Eye (tissue), 1 donor: ENCODE results near the gene UBE2L5.
"Not testable (repeated sequence)": the region's sequence is repeated elsewhere in the genome, so short reads cannot be mapped to it uniquely, and the experiment has no call there.

ENCODE experiments used
- DNase-seq: peaks from one replicate; pipeline ENCODE4 v3.0.0-alpha.2; 2015

UBE2L5 gene

DNA sequence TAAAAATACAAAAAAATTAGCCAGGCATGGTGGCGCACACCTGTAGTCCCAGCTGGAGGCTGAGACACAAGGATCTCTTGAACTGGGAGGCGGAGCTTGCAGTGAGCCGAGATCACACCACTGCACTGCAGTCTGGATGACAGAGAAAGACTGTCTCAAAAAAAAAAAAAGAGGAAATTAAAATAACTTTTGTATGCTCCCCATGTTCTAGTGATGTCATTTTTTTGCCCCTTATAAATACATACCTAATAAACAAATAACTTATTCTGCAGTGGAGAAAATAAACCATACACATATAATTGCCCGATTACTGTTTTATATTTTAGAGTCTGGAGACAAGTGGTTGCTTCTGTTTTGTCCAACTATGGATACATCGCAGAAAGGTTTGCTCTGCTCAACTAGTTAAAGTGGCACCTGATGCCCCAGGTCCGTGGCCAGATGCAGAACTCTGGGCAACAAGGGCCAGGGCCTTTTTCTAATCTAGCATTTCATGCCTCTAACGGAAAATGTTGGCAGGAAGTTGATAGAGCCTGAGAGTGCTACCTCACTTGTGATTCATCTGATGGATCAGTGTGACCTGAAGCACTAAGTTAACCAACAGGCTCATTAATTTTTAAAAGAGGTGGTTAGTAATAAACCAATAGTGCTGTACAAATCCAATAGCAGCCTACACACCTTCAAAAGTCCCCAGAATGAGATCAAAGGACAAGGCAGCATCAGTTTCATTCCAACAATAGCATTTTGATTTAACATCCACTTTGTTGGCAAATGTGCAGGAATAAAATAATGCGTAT lies 18.8 kb downstream of the UBE2L5 start:
- no peak for DNase-seq

DNA sequence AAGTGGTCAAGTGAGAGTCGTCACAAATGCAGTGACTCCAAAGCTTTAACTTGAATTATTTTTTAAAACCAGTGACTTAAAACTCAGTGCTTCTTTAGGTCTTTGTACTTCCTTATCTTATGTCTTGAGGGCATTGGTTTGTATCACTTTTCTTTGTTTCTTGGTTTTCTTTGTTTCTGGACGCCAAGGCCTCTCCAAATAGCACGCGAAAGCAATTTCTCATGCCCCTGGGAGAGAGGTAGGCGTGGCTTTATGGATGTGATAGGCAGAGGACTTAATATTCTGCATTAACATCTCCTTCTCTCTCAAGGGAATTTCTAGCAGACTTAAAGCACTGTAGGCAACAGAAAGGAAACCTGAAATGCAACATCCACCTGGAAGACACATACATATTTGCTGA lies 20.6 kb downstream of the UBE2L5 start:
- DNase-seq = no peak

DNA sequence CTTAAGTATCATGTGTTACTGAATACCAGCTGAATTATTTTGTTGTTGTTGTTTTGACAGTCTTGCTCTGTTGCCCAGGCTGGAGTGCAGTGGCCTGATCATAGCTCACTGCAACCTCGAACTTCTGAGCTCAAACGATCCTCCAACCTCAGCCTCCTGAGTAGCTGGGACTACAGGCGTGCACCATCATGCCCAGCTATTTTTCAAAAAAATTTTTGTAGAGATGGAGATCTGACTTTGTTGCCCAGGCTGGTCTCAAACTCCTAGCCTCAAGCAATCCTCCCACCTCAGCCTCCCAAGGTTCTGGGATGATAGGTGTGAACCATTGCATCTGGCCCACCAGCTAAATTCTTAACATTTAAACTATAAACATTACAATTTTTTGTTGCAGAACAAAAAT lies 21.2 kb downstream of the UBE2L5 start:
- DNase-seq = not testable (repeated sequence)

DNA sequence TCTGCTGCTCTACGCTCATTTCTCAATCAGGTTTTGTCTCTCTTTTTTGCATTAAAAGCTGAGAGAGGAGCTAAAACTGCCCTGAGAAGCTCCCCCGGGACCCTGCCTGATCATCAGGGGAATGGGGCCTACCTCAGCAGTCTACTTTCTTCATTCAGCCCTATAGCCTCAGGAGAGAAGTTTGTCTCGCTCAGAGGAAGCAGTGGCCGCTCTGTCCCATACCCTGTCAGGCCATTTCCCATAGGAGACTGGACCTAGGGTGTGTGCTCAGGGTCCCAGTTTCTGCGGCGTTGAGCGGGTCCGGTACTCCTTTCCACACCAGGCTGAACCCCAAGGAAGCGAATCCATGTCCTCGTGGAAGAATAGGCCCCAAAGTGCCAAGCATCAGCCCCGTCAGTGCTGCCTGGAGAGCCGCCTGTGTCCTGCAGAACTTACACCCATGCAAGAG lies 21.7 kb downstream of the UBE2L5 start:
- DNase-seq = no peak

DNA sequence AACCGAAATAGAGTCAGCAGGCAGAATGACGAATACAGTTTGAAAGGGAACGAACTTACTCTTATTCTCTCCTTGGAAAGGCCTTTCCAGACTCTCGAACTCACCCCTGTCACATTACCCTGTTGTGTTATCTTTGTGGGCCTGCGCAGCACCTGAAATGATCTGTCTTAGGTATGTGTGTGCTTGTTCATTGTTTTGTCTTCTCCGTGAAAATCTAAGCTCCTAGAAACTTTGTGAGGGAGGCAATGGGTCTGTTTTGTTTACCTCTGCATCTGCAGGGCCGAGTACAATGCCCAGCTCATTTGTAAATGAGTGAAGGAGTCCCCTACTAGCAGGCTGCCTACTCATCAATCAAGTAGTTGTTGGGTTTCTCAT lies 23.8 kb downstream of the UBE2L5 start:
- no peak for DNase-seq

DNA sequence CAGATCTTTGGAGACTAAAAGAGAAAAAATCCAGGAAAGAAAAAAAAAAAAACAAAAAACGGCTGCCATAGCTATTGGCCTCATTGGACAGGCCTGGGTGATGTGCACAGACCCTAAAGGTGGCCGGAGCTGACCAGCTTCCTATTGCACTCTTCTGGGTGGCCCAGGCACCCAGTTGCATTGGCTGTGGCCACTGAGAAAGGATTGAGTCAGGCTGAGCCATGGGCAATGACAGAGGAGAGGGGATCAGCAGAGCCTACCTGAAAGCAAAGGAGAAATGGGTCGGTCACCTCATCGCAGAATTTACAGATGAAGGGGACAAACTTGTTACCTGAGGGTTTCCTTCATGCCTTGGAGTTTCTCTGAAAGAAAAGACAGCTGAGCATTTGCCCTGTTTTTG lies 26.1 kb downstream of the UBE2L5 start:
- DNase-seq = no peak

DNA sequence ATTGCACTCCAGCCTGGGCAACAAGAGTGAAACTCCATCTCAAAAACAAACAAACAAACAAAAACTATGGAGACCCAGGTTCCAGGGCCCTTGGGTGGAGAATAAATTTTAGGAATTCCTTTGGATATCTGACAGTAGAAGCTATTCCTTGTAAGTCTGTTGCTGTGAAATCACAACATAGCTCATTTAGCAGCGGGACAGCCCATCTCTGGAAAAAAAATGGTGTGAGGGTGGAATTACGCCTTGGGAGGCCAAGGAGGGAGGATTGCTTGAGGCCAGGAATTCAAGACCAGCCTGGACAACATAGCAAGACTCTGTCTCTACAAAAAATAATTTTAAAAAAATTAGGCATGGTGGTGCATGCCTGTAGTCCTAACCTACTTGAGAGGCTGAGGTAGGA lies 27.8 kb downstream of the UBE2L5 start:
- DNase-seq = no peak

DNA sequence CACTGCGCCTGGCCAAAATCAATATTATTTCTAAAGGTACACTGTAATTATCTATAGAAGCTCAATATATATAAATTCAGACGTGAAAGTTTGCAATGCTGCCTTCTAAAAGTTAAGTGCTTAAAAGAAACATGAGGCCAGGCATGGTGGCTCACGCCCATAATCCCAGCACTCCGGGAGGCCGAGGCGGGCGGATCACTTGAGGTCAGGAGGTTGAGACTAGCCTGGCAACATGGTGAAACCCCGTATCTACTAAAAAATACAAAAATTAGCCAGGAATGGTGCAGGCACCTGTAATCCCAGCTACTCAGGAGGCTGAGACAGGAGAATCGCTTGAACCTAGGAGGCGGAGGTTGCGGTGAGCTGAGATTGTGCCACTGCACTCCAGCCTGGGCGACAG lies 29.2 kb downstream of the UBE2L5 start:
- not testable (repeated sequence) for DNase-seq

DNA sequence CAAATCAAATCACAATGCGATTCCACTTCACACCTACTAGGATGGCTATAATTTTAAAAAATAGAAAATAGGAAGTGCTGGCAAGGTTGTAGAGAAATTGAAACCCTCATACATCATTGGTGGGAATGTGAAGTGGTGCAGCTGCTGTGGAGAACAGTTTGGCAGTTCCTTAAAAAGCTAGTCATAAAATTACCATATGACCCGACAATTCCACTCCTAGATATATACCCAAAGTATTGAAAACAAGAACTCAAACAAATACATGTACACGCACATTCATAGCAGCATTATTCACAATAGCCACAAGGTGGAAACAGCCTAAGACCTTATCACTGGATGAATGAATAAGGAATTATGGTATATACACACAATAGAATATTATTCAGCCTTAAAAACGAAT lies 31.4 kb downstream of the UBE2L5 start:
- DNase-seq = no peak

DNA sequence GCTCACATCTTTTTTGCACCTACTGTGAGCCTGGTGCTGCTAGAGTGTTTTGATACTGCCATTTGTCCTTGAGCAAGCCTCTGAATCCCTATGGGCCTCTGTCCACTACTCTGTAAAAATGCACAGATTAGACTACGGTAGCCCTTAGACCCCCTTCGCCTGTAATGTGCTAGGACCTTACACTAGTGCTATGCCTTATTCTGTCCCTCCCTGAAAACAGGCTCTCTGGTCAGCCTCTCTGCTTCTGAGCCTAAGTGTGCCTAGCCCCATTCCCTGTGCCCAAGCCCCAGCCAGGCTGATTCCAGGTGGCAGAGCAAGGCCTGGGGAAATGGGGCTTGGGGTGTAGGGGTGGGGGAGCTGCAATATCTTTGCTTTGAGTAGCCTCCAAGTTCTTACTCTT lies 32.7 kb downstream of the UBE2L5 start:
- no peak for DNase-seq

DNA sequence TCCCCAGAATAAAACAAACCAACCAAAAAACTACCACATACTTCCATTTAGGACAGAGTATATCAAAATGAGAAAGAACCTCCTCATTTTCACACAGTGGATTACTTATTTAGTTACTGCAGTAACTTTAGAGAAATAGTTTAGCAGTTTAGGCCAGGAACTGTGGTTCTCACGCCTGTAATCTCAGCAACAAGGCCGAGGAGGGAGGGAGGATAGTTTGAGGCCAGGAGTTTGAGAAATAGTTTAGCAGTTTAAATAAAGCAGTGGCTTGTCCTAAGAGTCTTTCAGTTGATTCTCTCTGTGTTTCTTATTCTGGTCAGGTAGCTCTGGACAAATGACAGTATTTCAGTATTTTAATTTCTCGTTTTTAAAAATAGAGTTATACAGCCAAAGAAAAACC lies 34.0 kb downstream of the UBE2L5 start:
- DNase-seq = no peak

DNA sequence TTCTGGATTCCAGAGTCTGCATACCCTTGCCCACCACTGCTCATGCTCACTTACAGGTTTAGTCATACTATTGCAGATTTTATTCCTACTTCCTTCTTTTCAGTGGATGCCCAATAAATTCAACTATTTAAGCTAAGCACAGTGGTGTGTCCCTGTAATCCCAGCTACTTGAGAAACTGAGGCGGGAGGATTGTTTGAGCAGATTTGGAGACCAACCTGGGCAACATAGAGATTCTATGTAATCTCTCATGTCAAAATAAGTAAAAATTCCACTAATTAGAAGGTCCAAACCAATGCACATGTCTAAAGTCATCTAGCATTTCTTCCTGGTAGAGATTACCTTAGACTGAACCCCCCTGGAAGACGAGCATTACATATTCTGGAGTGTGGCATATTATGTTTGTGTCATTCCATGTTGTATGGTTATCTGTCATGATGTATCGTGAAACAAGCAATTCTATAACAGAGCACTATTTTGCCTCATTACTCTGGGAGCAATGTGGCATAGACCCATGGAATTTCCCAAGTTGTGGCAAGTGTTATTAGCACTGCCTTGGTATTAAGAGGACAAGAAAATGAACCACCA lies 35.1 kb downstream of the UBE2L5 start:
- no peak for DNase-seq

DNA sequence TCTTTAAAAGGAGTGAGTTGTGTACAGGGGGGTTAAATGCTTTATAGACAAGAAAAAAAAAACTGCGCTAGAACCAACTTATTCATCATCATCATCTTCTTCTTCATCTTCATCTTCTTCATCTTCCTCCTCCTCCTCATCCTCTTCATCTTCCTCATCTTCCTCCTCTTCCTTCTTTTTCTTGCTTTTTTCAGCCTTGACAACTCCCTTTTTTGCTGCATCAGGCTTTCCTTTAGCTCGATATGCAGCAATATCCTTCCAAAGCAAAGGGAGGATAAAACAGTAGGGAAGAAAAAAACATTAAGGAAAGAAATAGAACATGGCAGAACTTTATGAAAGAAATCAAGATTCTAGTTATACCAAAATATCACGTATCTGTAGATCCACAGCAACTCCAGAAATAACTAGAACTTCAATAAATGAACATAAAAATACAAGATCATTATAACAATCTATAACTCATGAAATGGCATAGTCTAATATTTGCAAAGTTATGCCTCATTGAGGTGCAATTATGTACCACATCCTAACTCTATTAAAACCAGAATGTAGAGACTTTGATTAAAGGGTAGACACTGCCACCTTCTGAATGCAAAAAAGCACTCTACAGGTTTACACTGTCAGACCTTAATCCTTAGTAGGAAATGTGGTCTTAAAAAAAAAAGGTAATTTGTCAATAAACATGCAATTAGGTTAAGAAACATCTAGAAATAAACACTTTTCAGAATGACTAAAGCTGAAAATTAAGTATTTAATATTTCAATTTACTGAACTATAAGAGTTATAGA lies 39.2 kb downstream of the UBE2L5 start:
- peak; percentile 55 for DNase-seq

DNA sequence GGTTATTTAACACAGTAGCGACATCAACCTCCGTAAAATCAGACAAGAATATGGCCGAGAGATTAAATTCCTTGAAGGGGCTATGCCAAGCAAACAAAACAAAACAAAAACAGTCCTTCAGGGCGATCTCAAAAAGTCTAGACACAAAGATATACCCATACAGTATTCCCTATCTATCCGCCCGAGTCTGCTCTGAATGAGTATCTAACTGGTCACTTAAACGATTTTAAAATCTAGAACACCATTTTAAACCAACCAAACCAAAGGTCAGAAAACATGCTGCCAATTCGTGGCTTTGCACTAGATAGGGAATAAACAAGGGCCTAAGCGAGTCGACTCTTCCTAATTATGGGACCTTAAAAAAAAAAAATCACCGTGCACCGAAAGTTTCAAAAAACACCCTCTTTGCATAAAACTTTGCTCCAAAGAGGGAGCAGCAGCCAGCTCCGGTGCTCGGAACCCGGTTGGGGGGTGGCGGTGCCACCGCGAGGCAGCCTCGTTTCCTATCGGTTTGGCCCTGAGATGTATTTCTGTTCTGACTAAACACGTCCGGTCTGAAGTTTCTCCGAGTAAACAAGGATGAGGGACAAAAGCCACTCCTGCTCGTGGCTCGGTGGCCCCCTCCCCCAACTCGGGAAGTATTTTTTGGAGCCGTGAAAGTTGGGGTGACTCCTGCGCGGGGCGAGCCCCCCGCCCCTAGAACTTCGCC lies 41.6 kb downstream of the UBE2L5 start:
- peak; percentile 84 for DNase-seq

DNA sequence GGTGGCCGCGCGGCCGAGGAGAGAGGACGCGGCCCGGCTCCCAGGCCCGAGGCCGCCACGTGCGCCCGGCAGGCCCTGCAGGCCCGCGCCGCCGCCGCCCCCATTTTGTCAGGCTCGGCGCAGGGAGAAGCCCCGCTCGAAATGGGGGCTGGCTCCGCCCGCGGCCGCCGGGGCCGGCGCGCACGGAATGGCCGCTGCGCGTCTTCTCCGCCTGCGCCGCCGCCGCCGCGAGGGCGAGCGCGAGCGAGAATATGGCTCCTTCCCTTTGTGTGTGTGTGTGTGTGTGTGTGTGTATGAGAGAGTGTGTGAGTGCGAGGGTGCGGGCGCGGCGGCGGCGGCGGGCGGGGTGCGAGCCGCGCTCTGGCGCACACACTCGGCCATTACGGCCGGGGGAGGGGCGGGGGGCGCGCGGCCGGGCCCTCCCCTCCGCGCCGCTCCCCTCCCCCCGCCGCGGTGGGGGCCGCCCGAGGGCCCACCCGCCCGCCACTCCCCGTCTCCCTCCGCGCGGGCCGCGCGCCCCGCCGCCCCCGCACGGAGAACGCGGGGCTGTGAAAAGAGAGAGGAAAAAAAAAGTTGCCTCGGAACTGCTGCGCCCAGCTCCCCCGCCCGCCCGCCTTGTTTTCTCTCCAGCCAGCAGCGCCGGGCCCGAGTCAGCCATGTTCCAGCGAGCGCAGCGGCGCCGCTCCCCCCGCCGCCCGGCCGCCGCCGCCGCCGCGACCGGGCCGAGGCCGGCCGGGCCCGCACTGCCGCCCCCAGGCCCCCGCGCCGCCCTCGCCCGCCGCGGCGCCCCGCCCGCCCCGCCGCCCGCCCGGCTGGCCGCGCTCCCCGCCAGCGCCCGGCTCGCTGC lies 42.4 kb downstream of the UBE2L5 start:
- DNase-seq = peak; percentile 91

DNA sequence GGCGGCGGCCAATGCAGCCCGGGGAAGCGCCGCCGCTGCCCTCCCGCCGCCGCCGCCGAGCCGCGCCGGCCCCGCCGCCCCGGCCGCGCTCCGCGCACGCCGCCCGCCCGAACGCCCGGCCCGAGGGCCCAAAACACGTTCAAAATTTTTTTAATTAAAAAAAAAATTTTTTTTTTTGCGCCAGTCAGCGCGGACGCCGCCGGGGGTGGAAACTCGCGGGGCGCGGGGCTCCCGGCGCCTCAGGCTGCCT lies 43.0 kb downstream of the UBE2L5 start:
- no peak for DNase-seq

DNA sequence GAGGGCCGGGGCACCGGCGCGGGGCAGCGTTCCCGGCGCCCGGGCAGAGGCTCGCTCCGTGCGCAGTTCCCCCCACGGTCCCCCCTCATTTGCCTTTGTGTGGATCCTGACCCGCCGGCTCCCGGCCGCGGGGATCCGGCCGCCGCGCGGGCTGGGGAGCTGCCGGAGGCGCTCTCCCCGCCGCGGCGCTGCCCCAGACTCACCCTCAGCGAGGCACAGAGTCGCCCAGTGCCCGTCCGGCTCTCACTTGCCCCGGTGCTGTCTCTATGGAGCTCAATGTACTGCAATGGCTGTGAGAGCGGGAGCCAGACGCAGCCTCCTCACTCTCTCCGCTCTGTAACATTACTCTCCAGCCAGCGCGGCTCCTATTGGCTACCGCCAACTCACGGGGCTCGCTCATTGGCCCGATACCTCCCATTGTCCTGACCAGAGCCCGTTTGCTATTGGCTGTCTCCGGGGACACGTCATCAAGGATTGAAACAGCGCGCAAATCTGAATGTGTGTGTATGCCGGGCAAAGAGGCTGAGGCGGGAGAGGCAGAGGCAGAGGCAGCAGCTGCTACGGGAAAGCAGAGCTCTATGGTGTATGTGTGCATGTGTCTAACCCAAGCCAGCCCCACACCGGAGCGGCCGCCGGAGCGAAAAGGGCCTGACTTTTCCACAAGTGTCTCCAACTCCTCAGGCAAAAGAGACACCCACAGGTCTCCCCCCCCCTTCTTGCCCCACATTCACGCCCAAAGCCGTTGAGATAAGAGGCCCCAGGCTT lies 43.5 kb downstream of the UBE2L5 start, which contains the start of gene HMGB1:
Gene HMGB1 (minus strand): TSS at position 344 of the 765 bp plus-strand sequence. CDS start 2,256 bp downstream, outside the sequence.
- DNase-seq = peak; percentile 100

DNA sequence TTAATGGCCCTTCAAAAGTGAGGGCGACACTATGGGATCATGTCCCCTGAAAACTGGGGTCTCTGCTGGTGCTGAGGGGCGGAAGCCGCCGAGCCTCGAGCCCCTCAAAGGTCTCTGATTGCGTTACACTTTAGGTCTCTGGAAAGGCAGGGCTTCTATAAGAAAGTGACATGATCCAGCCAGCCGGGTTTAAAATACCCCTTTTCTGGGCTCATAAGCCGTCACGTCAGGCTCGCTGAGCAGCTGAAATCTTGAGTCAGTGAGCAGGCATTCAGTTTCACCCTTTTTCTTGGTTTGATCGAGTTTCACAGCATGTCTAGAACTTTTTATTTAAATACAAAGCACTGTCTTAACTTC lies 44.0 kb downstream of the UBE2L5 start:
- no peak for DNase-seq

DNA sequence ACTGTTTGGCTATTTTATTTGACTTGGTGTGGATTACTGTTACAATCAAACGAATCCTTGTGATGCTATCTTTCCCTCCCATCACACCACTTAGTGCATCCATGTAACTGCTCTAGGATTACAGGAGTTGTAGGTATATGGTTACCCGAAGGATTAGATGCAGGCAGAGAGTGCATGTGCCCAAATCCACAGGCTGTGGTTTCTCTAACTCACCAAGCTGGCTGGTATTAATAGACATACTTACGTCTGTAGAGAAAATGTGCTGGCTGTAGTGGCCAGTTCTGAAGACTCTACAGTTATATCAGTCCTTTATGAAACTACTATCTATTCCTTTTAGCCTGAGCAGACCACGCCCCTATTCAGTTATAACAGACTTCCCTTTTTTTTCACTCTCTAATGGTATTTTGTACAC lies 44.6 kb downstream of the UBE2L5 start:
- peak; percentile 27 for DNase-seq

DNA sequence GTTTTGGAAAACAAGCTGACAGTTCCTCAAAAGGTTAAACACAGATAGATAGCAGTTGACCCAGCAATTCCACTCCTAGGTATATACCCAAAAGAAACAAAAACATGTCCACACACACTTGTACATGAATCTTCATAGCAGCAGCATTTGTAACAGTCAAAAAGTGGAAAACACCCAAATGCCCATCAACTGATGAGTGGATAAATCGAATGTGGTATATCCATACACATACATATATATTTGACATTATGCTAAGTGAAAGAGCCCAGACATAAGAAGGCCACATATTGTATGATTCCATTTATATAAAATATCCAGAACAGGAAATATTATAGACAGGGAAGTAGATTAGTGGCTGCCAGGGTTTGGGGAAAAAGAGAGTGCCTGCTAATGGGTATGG lies 51.4 kb downstream of the UBE2L5 start:
- no peak for DNase-seq

DNA sequence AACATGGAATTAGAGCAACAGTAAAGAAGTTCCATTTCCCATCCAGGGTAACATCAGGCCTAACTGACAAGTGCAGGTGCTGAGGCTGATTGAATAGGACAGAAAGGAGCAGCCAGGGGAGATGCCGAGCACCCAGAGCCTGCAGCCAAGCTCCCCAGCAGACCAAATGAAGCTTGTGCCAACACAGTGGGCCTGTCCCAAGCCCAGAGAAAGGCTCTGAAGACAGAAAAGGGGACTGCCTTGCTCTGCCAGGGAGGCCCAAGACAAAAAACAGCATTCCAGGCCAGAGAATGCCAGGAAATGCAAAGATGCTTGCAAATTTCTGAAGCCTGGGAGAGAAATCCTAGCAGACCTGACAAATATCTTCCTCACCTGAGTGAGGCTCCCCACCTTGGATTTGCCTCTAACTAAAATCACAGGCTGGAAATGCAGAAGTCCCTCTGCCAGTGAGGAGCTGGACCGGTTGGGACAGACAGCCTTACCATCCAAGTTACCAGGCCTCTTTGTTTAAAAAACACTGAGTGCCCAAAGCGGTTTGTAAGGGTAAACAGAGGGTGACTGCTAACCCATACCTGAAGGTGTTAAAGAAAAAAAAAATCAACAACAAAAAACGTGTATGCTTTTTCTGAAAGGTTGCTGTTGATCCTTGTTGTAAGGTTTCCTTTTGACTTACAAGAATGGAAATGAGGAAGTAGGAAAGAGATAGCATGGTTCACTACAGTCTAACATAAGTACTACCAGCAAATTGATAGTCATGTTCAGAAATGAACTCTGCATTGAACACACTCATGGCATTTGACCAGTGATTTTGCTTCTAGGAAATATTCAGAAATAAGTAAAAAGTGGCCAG lies 55.3 kb downstream of the UBE2L5 start:
- DNase-seq = peak; percentile 14
